Kidney epithelial cell (primary cell): ENCODE results near the gene PIK3CA. TPM values are rescaled to one million over a fixed set of nuclear protein-coding genes. Genes with fewer than 3 reads are reported as not detected.

ENCODE experiments used
- DNase-seq: peaks from one replicate; pipeline ENCODE4 v3.0.0-alpha.2; 2010; ENCODE audit warnings: low read depth
- H3K27me3 ChIP-seq: 2 replicates; pipeline ENCODE4 v1.6.0; 2011; ENCODE audit warnings: low read length; ENCODE audit not compliant: control insufficient read depth, insufficient read depth
- H3K36me3 ChIP-seq: 2 replicates; pipeline ENCODE4 v1.5.1; 2011; ENCODE audit warnings: low read length; ENCODE audit not compliant: control insufficient read depth, insufficient read depth
- H3K4me3 ChIP-seq: 2 replicates; pipeline ENCODE4 v1.5.1; 2011; ENCODE audit warnings: low read depth, mild to moderate bottlenecking, control low read depth, low read length
- CTCF ChIP-seq: IDR thresholded peaks from 2 replicates; pipeline ENCODE4 v1.5.1; 2011; ENCODE audit warnings: mild to moderate bottlenecking, moderate library complexity, low read length, control low read depth, inconsistent platforms; ENCODE audit not compliant: insufficient read depth, poor library complexity, severe bottlenecking
- total RNA-seq: library from RNA; depleted of rRNA; stranded (reverse); fragments of >200 nt; gene quantifications from 2 replicates; pipeline ENCODE4 v1.2.3, GENCODE V29; 2015

The PIK3CA gene
- total RNA-seq, 1 donor from 2014 or later = 15.8 TPM

- Histone ChIP-seq H3K36me3 (no peaks in the 10 kb centered on the region), H3K4me3 (no peak overlapping the region), H3K27me3 (no peaks in the 10 kb centered on the region)
- TF ChIP-seq CTCF = no peak
- DNase-seq = no peak
Observed at GRCh38 chr3:179141890-179142289, 6.3 kb upstream of the PIK3CA start.

GRCh38 chr3:179146911-179147513 is 1.1 kb upstream of the PIK3CA start:
- Histone ChIP-seq H3K4me3 (peak overlapping the region; percentile 91), H3K27me3 (no peaks in the 10 kb centered on the region), H3K36me3 (no peaks in the 10 kb centered on the region)
- TF ChIP-seq CTCF = peak; percentile 60
- peak; percentile 26 for DNase-seq

- Histone ChIP-seq H3K4me3 (peak overlapping the region; percentile 91), H3K36me3 (no peaks in the 10 kb centered on the region), H3K27me3 (no peaks in the 10 kb centered on the region)
- no peak for TF ChIP-seq CTCF
- no peak for DNase-seq
Observed at GRCh38 chr3:179147514-179147872, 664 bp upstream of the PIK3CA start.

GRCh38 chr3:179148616-179149405 is 654 bp downstream of the PIK3CA start:
- H3K27me3 ChIP-seq = no peaks in the 10 kb centered on the region
- H3K4me3 ChIP-seq = peak overlapping the region; percentile 91
- TF ChIP-seq CTCF = no peak
- no peaks in the 10 kb centered on the region for H3K36me3 ChIP-seq
- no peak for DNase-seq

- Histone ChIP-seq H3K4me3 (peak overlapping the region; percentile 91), H3K27me3 (no peaks in the 10 kb centered on the region), H3K36me3 (no peaks in the 10 kb centered on the region)
- DNase-seq = no peak
- TF ChIP-seq CTCF = no peak
Observed at GRCh38 chr3:179149406-179149867, 1.3 kb downstream of the PIK3CA start.

- DNase-seq = no peak
- Histone ChIP-seq H3K4me3 (peak overlapping the region; percentile 91), H3K36me3 (no peaks in the 10 kb centered on the region), H3K27me3 (no peaks in the 10 kb centered on the region)
- TF ChIP-seq CTCF = no peak
Observed at GRCh38 chr3:179149951-179150350, 1.8 kb downstream of the PIK3CA start.
